ENCODE results near the gene CSTPP1. TPM values are rescaled to one million over a fixed set of nuclear protein-coding genes. Genes with fewer than 3 reads are reported as not detected.
"Not testable (repeated sequence)": the region's sequence is repeated elsewhere in the genome, so short reads cannot be mapped to it uniquely, and the experiment has no call there.

CSTPP1 gene
- total RNA-seq, 1 donor from 2014 or later: 36.9 TPM

DNA sequence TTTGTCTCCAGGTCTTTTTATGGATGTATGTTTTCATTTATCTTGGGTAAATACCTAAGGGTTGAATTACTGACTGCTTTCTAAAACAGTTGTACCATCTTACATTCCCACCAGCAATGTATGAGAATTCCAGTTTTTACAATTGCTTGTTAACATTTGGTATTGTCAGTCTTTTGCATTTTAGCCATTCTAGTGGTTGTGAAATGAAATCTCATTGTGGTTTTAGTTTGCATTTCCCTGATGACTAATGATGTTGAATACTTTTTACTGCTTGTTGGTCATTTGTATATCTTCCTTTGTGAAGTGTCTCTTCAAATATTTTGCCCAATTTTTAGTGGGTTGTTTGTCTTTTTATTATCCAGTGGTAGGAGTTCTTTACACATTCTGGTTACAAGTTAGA, 147.4 kb downstream of the CSTPP1 start:
- no peak for TF ChIP-seq CTCF (IDR thresholded peaks at IDR 0.05)
- Mint-ChIP-seq H3K36me3 (ENCODE audit: unreplicated experiment) (no peaks in the 10 kb centered on the region), H3K4me3 (ENCODE audit: unreplicated experiment) (no peak overlapping the region), H3K27ac (ENCODE audit: unreplicated experiment) (no peak overlapping the region), H3K27me3 (ENCODE audit: unreplicated experiment) (no peaks in the 10 kb centered on the region), H3K9me3 (ENCODE audit: unreplicated experiment) (no peaks in the 10 kb centered on the region), H3K4me1 (ENCODE audit: unreplicated experiment) (peaks cover 5% of the 10 kb centered on the region)
- DNase-seq (ENCODE audit: extremely low spot score, unreplicated experiment): no peak

GRCh38 chr11:47087801-47088200, 151.2 kb downstream of the CSTPP1 start:
- Mint-ChIP-seq H3K9me3 (ENCODE audit: unreplicated experiment) (peaks cover 4% of the 10 kb centered on the region), H3K4me1 (ENCODE audit: unreplicated experiment) (peaks cover 5% of the 10 kb centered on the region), H3K4me3 (ENCODE audit: unreplicated experiment) (no peak overlapping the region), H3K27me3 (ENCODE audit: unreplicated experiment) (no peaks in the 10 kb centered on the region), H3K36me3 (ENCODE audit: unreplicated experiment) (peaks cover 2% of the 10 kb centered on the region), H3K27ac (ENCODE audit: unreplicated experiment) (no peak overlapping the region)
- no peak for TF ChIP-seq CTCF (IDR thresholded peaks at IDR 0.05)
- DNase-seq (ENCODE audit: extremely low spot score, unreplicated experiment): no peak

- Mint-ChIP-seq H3K4me1 (ENCODE audit: unreplicated experiment) (no peaks in the 10 kb centered on the region), H3K36me3 (ENCODE audit: unreplicated experiment) (peaks cover 2% of the 10 kb centered on the region), H3K27me3 (ENCODE audit: unreplicated experiment) (no peaks in the 10 kb centered on the region), H3K4me3 (ENCODE audit: unreplicated experiment) (no peak overlapping the region), H3K9me3 (ENCODE audit: unreplicated experiment) (peaks cover 4% of the 10 kb centered on the region), H3K27ac (ENCODE audit: unreplicated experiment) (no peak overlapping the region)
- no peak for TF ChIP-seq CTCF (IDR thresholded peaks at IDR 0.05)
- no peak for DNase-seq (ENCODE audit: extremely low spot score, unreplicated experiment)
Measured at GRCh38 chr11:47093541-47093940, 157.0 kb downstream of the CSTPP1 start.

DNA sequence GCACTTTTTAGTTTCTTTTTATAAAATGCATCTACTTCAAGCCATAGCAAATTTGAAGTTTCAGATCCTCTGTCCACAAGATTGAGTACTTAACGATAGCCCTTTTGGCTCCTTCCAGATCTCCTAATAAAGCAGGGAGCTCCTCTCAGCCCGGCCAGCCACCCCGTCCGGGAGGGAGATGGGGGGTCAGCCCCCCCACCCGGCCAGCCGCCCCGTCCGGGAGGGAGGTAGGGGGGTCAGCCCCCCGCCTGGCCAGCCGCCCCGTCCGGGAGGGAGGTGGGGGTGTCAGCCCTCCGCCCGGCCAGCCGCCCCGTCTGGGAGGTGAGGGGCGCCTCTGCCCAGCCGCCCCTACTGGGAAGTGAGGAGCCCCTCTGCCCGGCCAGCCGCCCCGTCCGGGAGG, 160.3 kb downstream of the CSTPP1 start:
- not testable (repeated sequence) for H3K36me3 Mint-ChIP-seq (ENCODE audit: unreplicated experiment); H3K27me3 Mint-ChIP-seq (ENCODE audit: unreplicated experiment); H3K4me3 Mint-ChIP-seq (ENCODE audit: unreplicated experiment); H3K27ac Mint-ChIP-seq (ENCODE audit: unreplicated experiment); H3K9me3 Mint-ChIP-seq (ENCODE audit: unreplicated experiment); DNase-seq (ENCODE audit: extremely low spot score, unreplicated experiment); H3K4me1 Mint-ChIP-seq (ENCODE audit: unreplicated experiment)

DNA sequence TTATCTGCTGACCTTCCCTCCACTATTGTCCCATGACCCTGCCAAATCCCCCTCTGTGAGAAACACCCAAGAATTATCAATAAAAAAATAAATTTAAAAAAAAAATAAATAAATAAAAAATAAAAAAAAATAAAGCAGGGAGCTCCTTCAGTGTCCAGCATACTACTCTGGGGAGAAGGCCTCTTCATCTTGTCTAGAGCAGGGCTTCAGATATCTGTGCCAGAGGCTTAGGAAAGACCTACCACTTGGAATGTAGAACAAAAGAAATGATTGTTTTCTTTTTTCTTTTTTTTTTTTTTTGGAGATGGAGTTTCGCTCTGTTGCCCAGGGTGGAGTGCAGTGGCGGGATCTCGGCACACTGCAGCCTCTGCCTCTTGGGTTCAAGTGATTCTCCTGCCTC, 161.7 kb downstream of the CSTPP1 start:
- not testable (repeated sequence) for H3K4me1 Mint-ChIP-seq (ENCODE audit: unreplicated experiment); H3K27ac Mint-ChIP-seq (ENCODE audit: unreplicated experiment); H3K9me3 Mint-ChIP-seq (ENCODE audit: unreplicated experiment); H3K27me3 Mint-ChIP-seq (ENCODE audit: unreplicated experiment); H3K4me3 Mint-ChIP-seq (ENCODE audit: unreplicated experiment); H3K36me3 Mint-ChIP-seq (ENCODE audit: unreplicated experiment); DNase-seq (ENCODE audit: extremely low spot score, unreplicated experiment)

DNA sequence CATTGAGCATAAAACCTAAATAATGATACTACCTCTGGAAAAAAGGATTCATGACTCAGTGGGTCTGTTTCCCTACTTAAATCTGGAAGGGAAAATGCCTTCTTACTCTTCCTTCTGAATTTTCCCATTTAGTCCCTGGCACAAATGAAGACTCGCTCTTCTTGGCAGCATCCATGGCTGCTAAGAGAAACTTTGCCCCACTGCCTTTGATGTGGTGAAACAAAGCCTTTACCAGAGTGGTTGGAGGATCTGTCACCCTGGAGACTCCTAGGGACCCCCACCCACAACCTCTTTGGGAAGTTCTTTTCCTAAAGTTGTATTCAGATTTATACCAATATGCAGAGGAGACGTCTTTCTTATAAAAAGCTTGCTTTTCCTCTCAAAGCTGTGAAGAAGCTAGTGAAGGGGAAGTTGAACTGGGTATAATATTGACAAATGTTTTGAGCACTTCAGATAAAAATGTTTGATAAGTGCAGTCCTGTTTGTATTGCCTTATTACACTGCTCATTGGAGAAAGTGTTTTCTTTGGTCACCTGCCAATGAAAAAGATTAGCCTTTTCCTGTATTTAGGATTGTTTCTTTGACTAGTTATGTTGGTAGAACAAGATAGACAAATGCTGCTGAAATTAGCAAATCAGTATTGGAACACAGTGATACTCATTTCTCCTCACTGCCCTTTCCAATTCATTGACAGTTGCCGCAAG, 162.8 kb downstream of the CSTPP1 start:
- Mint-ChIP-seq H3K4me1 (ENCODE audit: unreplicated experiment) (peaks cover 15% of the 10 kb centered on the region), H3K27me3 (ENCODE audit: unreplicated experiment) (no peaks in the 10 kb centered on the region), H3K9me3 (ENCODE audit: unreplicated experiment) (no peaks in the 10 kb centered on the region), H3K27ac (ENCODE audit: unreplicated experiment) (no peak overlapping the region), H3K36me3 (ENCODE audit: unreplicated experiment) (no peaks in the 10 kb centered on the region), H3K4me3 (ENCODE audit: unreplicated experiment) (no peak overlapping the region)
- no peak for TF ChIP-seq CTCF (IDR thresholded peaks at IDR 0.05)
- no peak for DNase-seq (ENCODE audit: extremely low spot score, unreplicated experiment)
